DOHH2 (cell line): Measurements from ENCODE around the gene CAMP.

Experiments
- H3F3A ChIP-seq: fragments of 200-600 bp; sonication (generic), shearing (Covaris generic); 2 replicates; pipeline ENCODE4 v1.6.0; 2016; ENCODE audit warnings: antibody characterized with exemption, mild to moderate bottlenecking; ENCODE audit not compliant: control insufficient read depth, insufficient read depth
- H3K27ac ChIP-seq: fragments of 200-600 bp; sonication (generic); 2 replicates; pipeline ENCODE4 v1.5.1; 2014; ENCODE audit warnings: low read depth, mild to moderate bottlenecking, low read length, moderate library complexity
- H3K27me3 ChIP-seq: fragments of 200-600 bp; sonication (generic); 2 replicates; pipeline ENCODE4 v1.6.1; 2014; ENCODE audit warnings: mild to moderate bottlenecking, low read length, mixed read lengths; ENCODE audit not compliant: control insufficient read depth
- H3K36me3 ChIP-seq: fragments of 200-600 bp; sonication (generic); 2 replicates; pipeline ENCODE4 v1.6.1; 2014; ENCODE audit warnings: mild to moderate bottlenecking, low read length, moderate library complexity, mixed read lengths; ENCODE audit not compliant: control insufficient read depth
- H3K4me1 ChIP-seq: fragments of 200-600 bp; sonication (generic); 2 replicates; pipeline ENCODE4 v1.6.1; 2014; ENCODE audit warnings: mild to moderate bottlenecking, low read length, mixed read lengths; ENCODE audit not compliant: control insufficient read depth
- H3K4me2 ChIP-seq: fragments of 200-600 bp; sonication (generic); 2 replicates; pipeline ENCODE4 v1.6.0; 2014; ENCODE audit warnings: mild to moderate bottlenecking, low read length, moderate library complexity
- H3K4me3 ChIP-seq: fragments of 200-600 bp; sonication (generic); 2 replicates; pipeline ENCODE4 v1.5.1; 2014; ENCODE audit warnings: mild to moderate bottlenecking, low read length, mixed read lengths
- H3K79me2 ChIP-seq: fragments of 200-600 bp; sonication (generic); 2 replicates; pipeline ENCODE4 v1.6.1; 2014; ENCODE audit warnings: mild to moderate bottlenecking, low read length, mixed read lengths; ENCODE audit not compliant: control insufficient read depth
- H3K9me2 ChIP-seq: fragments of 200-600 bp; sonication (generic); replicated peaks from 2 replicates; pipeline ENCODE4 v1.6.1; 2014; ENCODE audit warnings: mild to moderate bottlenecking, low read length, mixed read lengths; ENCODE audit not compliant: control insufficient read depth
- H3K9me3 ChIP-seq: fragments of 200-600 bp; sonication (generic); 2 replicates; pipeline ENCODE4 v1.6.1; 2014; ENCODE audit warnings: antibody characterized with exemption, low read length, mixed read lengths; ENCODE audit not compliant: control insufficient read depth, insufficient read depth
- H4K20me1 ChIP-seq: fragments of 200-600 bp; sonication (generic); 2 replicates; pipeline ENCODE4 v1.6.0; 2014; ENCODE audit warnings: low read depth, mild to moderate bottlenecking, antibody characterized with exemption, low read length, moderate library complexity; ENCODE audit not compliant: control insufficient read depth, insufficient read depth
- CTCF ChIP-seq: fragments of 200-600 bp; sonication (generic); IDR thresholded peaks from one replicate; pipeline ENCODE4 v1.5.1; 2014; ENCODE audit warnings: antibody characterized with exemption, mild to moderate bottlenecking, low read depth, low read length; ENCODE audit not compliant: poor library complexity, severe bottlenecking
- EZH2phosphoT487 ChIP-seq: fragments of 200-600 bp; sonication (generic); IDR thresholded peaks from 2 replicates; pipeline ENCODE4 v1.6.1; 2017; ENCODE audit warnings: borderline replicate concordance, mild to moderate bottlenecking, antibody characterized with exemption, low read length, moderate library complexity, mixed read lengths

Gene CAMP

GRCh38 chr3:48238531-48239085, 15.3 kb downstream of the CAMP start:
- Histone ChIP-seq H3F3A (peaks cover 3% of the 10 kb centered on the region; the same call in 1 of the 2 replicates), H3K4me1 (peaks cover 31% of the 10 kb centered on the region), H3K4me3 (no peak overlapping the region), H3K4me2 (no peak overlapping the region), H3K36me3 (peaks cover 9% of the 10 kb centered on the region), H3K27ac (no peak overlapping the region), H3K9me2 (no peaks in the 10 kb centered on the region), H4K20me1 (no peaks in the 10 kb centered on the region), H3K9me3 (no peaks in the 10 kb centered on the region), H3K79me2 (peaks cover 25% of the 10 kb centered on the region), H3K27me3 (no peaks in the 10 kb centered on the region)
- TF ChIP-seq CTCF = no peak
- no peak for TF ChIP-seq EZH2phosphoT487

- Histone ChIP-seq H4K20me1 (no peaks in the 10 kb centered on the region), H3K9me2 (no peaks in the 10 kb centered on the region), H3K4me1 (peaks cover 35% of the 10 kb centered on the region), H3K9me3 (no peaks in the 10 kb centered on the region), H3K27ac (0 out of 2 replicates have a peak overlapping the region, but pooled peaks have one; percentile 4), H3K79me2 (peaks cover 42% of the 10 kb centered on the region), H3K27me3 (no peaks in the 10 kb centered on the region), H3K4me3 (peak overlapping the region; percentile 96), H3K4me2 (peak overlapping the region; percentile 70), H3K36me3 (peaks cover 15% of the 10 kb centered on the region), H3F3A (peaks cover 5% of the 10 kb centered on the region; the same call in 1 of the 2 replicates)
- no peak for TF ChIP-seq EZH2phosphoT487
- TF ChIP-seq CTCF = no peak
Measured at GRCh38 chr3:48240000-48240963, 17.0 kb downstream of the CAMP start.

DNA sequence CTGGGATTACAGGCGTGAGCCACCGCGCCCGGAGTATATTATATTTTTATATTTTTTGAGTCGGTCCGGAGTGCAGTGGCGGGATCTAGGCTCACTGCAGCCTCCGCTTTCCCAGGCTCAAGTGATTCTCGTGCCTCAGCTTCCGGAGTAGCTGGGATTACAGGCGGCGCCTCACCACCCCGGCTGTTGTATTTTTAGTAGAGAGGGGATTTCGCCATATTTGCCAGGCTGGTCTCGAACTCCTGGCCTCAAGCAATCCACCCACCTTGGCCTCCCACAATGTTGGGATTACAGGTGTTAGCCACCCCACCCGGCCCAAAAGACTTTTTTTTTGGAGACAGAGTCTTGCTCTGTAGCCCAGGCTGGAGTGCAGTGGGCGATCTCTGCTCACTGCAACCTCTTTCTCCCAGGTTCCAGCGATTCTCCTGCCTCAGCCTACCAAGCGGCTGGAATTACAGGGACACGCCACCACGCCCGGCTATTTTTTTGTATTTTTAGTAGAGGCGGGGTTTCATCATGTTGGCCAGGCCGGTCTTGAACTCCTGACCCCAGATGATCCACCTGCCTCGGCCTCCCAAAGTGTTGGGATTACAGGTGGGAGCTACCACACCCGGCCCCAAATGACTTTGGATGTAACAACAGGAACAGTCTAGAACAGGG, 18.6 kb downstream of the CAMP start:
- H3K79me2 ChIP-seq = peaks cover 51% of the 10 kb centered on the region

More for the DNA sequence above, 18.6 kb downstream of the CAMP start:
- peaks cover 20% of the 10 kb centered on the region for H3K36me3 ChIP-seq
- no peaks in the 10 kb centered on the region for H3K9me2 ChIP-seq
- TF ChIP-seq EZH2phosphoT487 (no peak), CTCF (no peak)
- peak overlapping the region; percentile 96 for H3K4me3 ChIP-seq
- H3F3A ChIP-seq = peaks cover 5% of the 10 kb centered on the region; the same call in 1 of the 2 replicates
- H3K4me1 ChIP-seq = peaks cover 35% of the 10 kb centered on the region
- H3K9me3 ChIP-seq = no peaks in the 10 kb centered on the region
- peak overlapping the region; percentile 79 for H3K27ac ChIP-seq
- H3K27me3 ChIP-seq = no peaks in the 10 kb centered on the region
- no peaks in the 10 kb centered on the region for H4K20me1 ChIP-seq
- peak overlapping the region; percentile 70 for H3K4me2 ChIP-seq
